Vagina (tissue), 2 donors: ENCODE results near the gene TMSB15B.

Source experiments
- POLR2AphosphoS5 ChIP-seq, 2 donors: sonication (generic); formaldehyde crosslinking; IDR thresholded peaks; one replicate each; pipeline ENCODE4 v1.9.0; 2017; ENCODE audit warnings: antibody characterized with exemption in 2 of 2, mild to moderate bottlenecking in 2 of 2, low read depth in 1 of 2; ENCODE audit not compliant: insufficient read depth in 1 of 2
- TF ChIP-seq, protein P1 (sequence below), 3 experiments: fragments of 450-650 bp in 2 of 3; fragments of 200-600 bp in 1 of 3; sonication (generic) in 1 of 3; IDR thresholded peaks; one replicate each; pipeline ENCODE4 v1.5.1; 2017 to 2019; ENCODE audit warnings: antibody characterized with exemption in 3 of 3, mild to moderate bottlenecking in 2 of 3, moderate library complexity in 2 of 3

DNA sequence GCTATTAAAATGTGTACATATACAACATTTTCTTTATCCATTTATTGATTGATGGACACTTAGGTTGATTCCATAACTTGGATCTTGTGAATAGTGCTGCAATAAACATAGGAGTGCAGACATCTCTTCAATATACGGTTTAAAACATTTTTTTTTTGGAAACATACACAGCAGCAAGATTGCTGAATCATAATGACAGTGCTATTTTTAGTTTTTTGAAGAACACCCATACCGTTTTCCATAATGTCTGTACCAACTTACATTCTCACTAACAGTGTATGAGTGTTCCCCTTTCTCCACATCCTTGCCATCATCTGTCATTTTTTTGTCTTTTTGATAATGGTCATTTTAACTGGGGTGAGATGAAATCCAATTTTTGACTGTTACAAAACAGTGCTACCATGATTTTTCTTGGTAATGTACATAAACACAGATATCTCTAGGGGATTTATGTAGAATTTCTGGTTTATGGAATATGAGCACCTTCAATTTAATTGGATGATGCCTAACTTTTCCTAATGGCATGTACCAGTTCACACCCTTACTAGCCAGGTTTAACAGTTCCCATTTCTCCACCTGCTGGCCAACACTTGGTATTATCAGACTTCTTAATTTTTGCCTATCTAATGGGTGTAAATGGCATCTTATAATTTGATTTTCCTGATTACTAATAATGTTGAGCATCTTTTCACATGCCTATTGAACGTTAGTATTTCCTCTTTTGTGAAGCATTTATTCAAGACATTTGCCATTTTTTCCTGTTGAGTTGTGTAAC lies 21.0 kb upstream of the TMSB15B start:
- no peak for TF ChIP-seq POLR2AphosphoS5 (IDR thresholded peaks at IDR 0.05; ENCODE audit: insufficient read depth in 1 of 2, low read depth in 1 of 2)
- TF ChIP-seq, protein P1, sequence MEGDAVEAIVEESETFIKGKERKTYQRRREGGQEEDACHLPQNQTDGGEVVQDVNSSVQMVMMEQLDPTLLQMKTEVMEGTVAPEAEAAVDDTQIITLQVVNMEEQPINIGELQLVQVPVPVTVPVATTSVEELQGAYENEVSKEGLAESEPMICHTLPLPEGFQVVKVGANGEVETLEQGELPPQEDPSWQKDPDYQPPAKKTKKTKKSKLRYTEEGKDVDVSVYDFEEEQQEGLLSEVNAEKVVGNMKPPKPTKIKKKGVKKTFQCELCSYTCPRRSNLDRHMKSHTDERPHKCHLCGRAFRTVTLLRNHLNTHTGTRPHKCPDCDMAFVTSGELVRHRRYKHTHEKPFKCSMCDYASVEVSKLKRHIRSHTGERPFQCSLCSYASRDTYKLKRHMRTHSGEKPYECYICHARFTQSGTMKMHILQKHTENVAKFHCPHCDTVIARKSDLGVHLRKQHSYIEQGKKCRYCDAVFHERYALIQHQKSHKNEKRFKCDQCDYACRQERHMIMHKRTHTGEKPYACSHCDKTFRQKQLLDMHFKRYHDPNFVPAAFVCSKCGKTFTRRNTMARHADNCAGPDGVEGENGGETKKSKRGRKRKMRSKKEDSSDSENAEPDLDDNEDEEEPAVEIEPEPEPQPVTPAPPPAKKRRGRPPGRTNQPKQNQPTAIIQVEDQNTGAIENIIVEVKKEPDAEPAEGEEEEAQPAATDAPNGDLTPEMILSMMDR (IDR thresholded peaks at IDR 0.05), result peak in 1 of 3 experiments; percentile 44
